ENCODE data around the gene CSNK1A1. TPM values are rescaled to one million over a fixed set of nuclear protein-coding genes. Genes with fewer than 3 reads are reported as not detected.

Gene CSNK1A1
- total and polyA plus RNA-seq, 3 experiments from 2014 or later = 118 to 187 (median 177) TPM

- H3K36me3 Mint-ChIP-seq = no peaks in the 10 kb centered on the region
- H3K9me3 Mint-ChIP-seq = no peaks in the 10 kb centered on the region
- no peak for DNase-seq
- Histone ChIP-seq H3K4me3 (ENCODE audit: low read length) (no peak overlapping the region), H3K36me3 (ENCODE audit: insufficient read depth, low read length) (no peaks in the 10 kb centered on the region), H3K4me1 (ENCODE audit: insufficient read depth, low read length) (no peaks in the 10 kb centered on the region), H3K27ac (ENCODE audit: low read depth, low read length) (no peak overlapping the region), H3K9me3 (ENCODE audit: low read length) (no peaks in the 10 kb centered on the region), H3K27me3 (ENCODE audit: insufficient read depth, low read length, poor library complexity, severe bottlenecking) (no peaks in the 10 kb centered on the region)
- H3K27ac Mint-ChIP-seq = no peak overlapping the region
- H3K4me3 Mint-ChIP-seq = no peak overlapping the region
- POLR2A ChIA-PET = no interaction called here
- CTCF ChIA-PET = interaction anchor here (0.7 to 1.9 kb wide), 4 partner anchors 20 to 111 kb away, joined by 3 to 5 read pairs (median 4); no protein-coding TSS in a partner anchor
- H3K27me3 Mint-ChIP-seq = peaks cover 0 to 7% of the 10 kb centered on the region in 2 donors
- H3K4me1 Mint-ChIP-seq = no peaks in the 10 kb centered on the region
Observed at GRCh38 chr5:149453618-149454415, 97.4 kb downstream of the CSNK1A1 start.

DNA sequence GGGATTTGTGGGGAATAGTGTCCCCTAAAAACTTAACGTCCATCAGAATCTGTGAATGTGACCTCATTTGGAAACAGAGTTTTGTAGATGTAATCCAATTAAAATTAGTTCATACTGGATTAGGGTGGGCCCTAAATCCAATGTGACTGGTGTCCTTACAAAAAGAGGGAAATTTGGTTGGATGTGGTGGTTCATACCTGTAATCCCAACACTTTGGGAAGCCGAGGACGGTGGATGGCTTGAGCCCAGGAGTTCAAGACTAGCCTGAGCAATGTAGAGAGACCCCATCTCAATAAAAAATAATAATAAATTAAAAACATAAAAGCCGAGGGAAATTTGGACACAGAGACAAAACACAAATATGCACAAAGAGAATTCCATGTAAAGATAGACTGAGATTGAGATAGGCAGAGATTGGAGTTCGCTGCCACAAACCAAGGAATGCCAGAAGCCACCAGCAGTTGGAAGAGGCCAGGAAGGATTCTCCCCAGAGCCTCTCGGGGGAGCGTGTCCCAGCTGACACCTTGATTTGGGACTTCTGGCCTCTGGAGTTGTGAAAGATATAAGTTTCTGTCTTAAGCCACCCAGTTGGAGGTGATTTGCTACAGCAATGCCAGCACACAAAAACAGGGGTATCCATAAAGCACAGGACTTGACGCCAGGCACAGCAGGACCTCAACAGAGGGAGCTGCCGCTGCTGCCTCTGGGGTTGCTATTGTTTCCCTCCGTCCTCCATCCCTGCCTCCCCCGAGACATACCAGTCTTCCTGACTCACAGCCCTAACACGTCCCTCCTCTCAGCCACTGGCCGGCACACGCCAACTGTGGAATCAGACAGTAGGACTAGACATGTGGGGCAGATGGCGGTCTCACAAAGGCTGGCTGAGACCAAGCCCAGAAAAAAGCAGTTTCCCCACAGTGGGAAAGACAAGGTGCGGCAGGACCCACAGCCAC is 98.3 kb downstream of the CSNK1A1 start:
- no peaks in the 10 kb centered on the region for H3K9me3 ChIP-seq (ENCODE audit: low read length)
- no peaks in the 10 kb centered on the region for H3K4me1 Mint-ChIP-seq
- CTCF ChIA-PET = interaction anchor here (1.5 to 1.9 kb wide), 4 partner anchors 10 to 112 kb away, joined by 3 to 8 read pairs (median 5); no protein-coding TSS in a partner anchor
- no peaks in the 10 kb centered on the region for H3K36me3 Mint-ChIP-seq
- DNase-seq = no peak
- POLR2A ChIA-PET = no interaction called here
- peaks cover under 1 to 7% of the 10 kb centered on the region in 2 donors for H3K27me3 Mint-ChIP-seq
- H3K4me3 Mint-ChIP-seq = no peak overlapping the region
- no peak overlapping the region for H3K27ac ChIP-seq (ENCODE audit: low read depth, low read length)
- H3K4me1 ChIP-seq (ENCODE audit: insufficient read depth, low read length) = no peaks in the 10 kb centered on the region
- H3K9me3 Mint-ChIP-seq = no peaks in the 10 kb centered on the region
- H3K27ac Mint-ChIP-seq = peak overlapping the region in 1 of 8 donors; percentile 14
- no peaks in the 10 kb centered on the region for H3K36me3 ChIP-seq (ENCODE audit: insufficient read depth, low read length)
- no peak overlapping the region for H3K4me3 ChIP-seq (ENCODE audit: low read length)
- H3K27me3 ChIP-seq (ENCODE audit: insufficient read depth, low read length, poor library complexity, severe bottlenecking) = no peaks in the 10 kb centered on the region

DNA sequence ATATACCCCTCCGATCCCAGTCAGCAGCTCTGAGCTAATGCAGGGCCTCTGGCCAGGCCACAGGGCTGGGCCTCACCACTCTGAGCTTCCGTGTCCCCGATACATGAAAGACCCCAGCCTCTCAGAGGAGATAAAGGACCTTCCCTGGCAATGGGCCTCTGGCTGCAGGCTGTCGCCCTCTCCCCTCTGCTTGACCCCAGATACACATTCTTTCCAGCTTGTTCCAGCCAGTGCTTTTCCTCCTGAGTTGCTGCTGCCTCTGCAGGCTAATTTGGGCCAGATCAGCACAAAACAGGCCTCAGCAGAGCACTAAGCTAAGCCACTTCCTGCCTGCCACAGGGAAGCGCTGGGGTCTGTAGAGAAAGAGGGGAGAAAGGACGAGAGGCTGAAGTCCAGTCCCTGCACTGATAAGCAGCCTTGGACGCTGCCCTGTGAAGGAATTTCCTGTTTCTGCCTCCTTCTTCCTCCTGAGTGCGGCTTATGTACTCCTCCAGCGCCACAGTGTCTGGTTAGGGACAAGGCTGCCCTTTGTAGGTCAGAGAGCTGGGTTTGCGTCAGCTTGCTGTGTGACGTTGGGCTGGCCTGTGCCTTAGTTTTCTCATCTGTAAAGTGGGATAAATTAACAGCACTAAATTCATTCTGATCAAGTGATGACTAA is 99.1 kb downstream of the CSNK1A1 start:
- peak overlapping the region; percentile 61 for H3K27ac ChIP-seq (ENCODE audit: low read depth, low read length)
- Mint-ChIP-seq H3K4me3 (no peak overlapping the region), H3K4me1 (no peaks in the 10 kb centered on the region), H3K27ac (peak overlapping the region in 1 of 8 donors; percentile 63), H3K36me3 (no peaks in the 10 kb centered on the region), H3K27me3 (peaks cover 3 to 7% of the 10 kb centered on the region in 2 donors), H3K9me3 (no peaks in the 10 kb centered on the region)
- H3K4me1 ChIP-seq (ENCODE audit: insufficient read depth, low read length) = no peaks in the 10 kb centered on the region
- ChIA-PET POLR2A (no interaction called here), CTCF (interaction anchor here (1.0 to 1.5 kb wide), 2 partner anchors 9 to 110 kb away, joined by 3 to 8 read pairs; no protein-coding TSS in a partner anchor)
- no peaks in the 10 kb centered on the region for H3K27me3 ChIP-seq (ENCODE audit: insufficient read depth, low read length, poor library complexity, severe bottlenecking)
- no peaks in the 10 kb centered on the region for H3K36me3 ChIP-seq (ENCODE audit: insufficient read depth, low read length)
- no peak overlapping the region for H3K4me3 ChIP-seq (ENCODE audit: low read length)
- no peaks in the 10 kb centered on the region for H3K9me3 ChIP-seq (ENCODE audit: low read length)
- no peak for DNase-seq

GRCh38 chr5:149450199-149450598 is 101.0 kb downstream of the CSNK1A1 start:
- Histone ChIP-seq H3K4me3 (ENCODE audit: low read length) (no peak overlapping the region), H3K4me1 (ENCODE audit: insufficient read depth, low read length) (no peaks in the 10 kb centered on the region), H3K9me3 (ENCODE audit: low read length) (no peaks in the 10 kb centered on the region), H3K27me3 (ENCODE audit: insufficient read depth, low read length, poor library complexity, severe bottlenecking) (no peaks in the 10 kb centered on the region), H3K36me3 (ENCODE audit: insufficient read depth, low read length) (no peaks in the 10 kb centered on the region), H3K27ac (ENCODE audit: low read depth, low read length) (no peak overlapping the region)
- no peaks in the 10 kb centered on the region for H3K4me1 Mint-ChIP-seq
- DNase-seq = no peak
- peaks cover 0 to 1% (median 0%) of the 10 kb centered on the region in 5 donors for H3K9me3 Mint-ChIP-seq
- H3K27ac Mint-ChIP-seq = no peak overlapping the region
- no peaks in the 10 kb centered on the region for H3K36me3 Mint-ChIP-seq
- ChIA-PET POLR2A (no interaction called here), CTCF (no interaction called here)
- H3K27me3 Mint-ChIP-seq = peaks cover 6 to 7% of the 10 kb centered on the region in 2 donors
- no peak overlapping the region for H3K4me3 Mint-ChIP-seq

GRCh38 chr5:149448831-149449714 is 102.2 kb downstream of the CSNK1A1 start:
- Histone ChIP-seq H3K36me3 (ENCODE audit: insufficient read depth, low read length) (no peaks in the 10 kb centered on the region), H3K27ac (ENCODE audit: low read depth, low read length) (no peak overlapping the region), H3K27me3 (ENCODE audit: insufficient read depth, low read length, poor library complexity, severe bottlenecking) (no peaks in the 10 kb centered on the region), H3K4me1 (ENCODE audit: insufficient read depth, low read length) (no peaks in the 10 kb centered on the region), H3K9me3 (ENCODE audit: low read length) (no peaks in the 10 kb centered on the region), H3K4me3 (ENCODE audit: low read length) (no peak overlapping the region)
- POLR2A ChIA-PET = no interaction called here
- no peak overlapping the region for H3K4me3 Mint-ChIP-seq
- CTCF ChIA-PET = interaction anchor here (0.7 to 4.7 kb wide), 3 partner anchors 9 to 116 kb away, joined by 3 to 17 read pairs (median 4); no protein-coding TSS in a partner anchor
- H3K36me3 Mint-ChIP-seq = no peaks in the 10 kb centered on the region
- peaks cover 0 to 1% (median 0%) of the 10 kb centered on the region in 5 donors for H3K9me3 Mint-ChIP-seq
- no peak for DNase-seq
- peaks cover 6 to 7% of the 10 kb centered on the region in 2 donors for H3K27me3 Mint-ChIP-seq
- no peaks in the 10 kb centered on the region for H3K4me1 Mint-ChIP-seq
- H3K27ac Mint-ChIP-seq = peak overlapping the region in 1 of 8 donors; percentile 5

- no peaks in the 10 kb centered on the region for H3K36me3 Mint-ChIP-seq
- no peaks in the 10 kb centered on the region for H3K36me3 ChIP-seq (ENCODE audit: insufficient read depth, low read length)
- no peak overlapping the region for H3K27ac ChIP-seq (ENCODE audit: low read depth, low read length)
- H3K27me3 Mint-ChIP-seq = peaks cover 6 to 7% of the 10 kb centered on the region in 2 donors
- no peaks in the 10 kb centered on the region for H3K4me1 Mint-ChIP-seq
- DNase-seq = no peak
- CTCF ChIA-PET = interaction anchor here (1.4 to 4.7 kb wide), 3 partner anchors 9 to 116 kb away, joined by 4 to 17 read pairs (median 7); no protein-coding TSS in a partner anchor
- no peaks in the 10 kb centered on the region for H3K9me3 ChIP-seq (ENCODE audit: low read length)
- POLR2A ChIA-PET = no interaction called here
- no peak overlapping the region for H3K4me3 Mint-ChIP-seq
- no peaks in the 10 kb centered on the region for H3K4me1 ChIP-seq (ENCODE audit: insufficient read depth, low read length)
- H3K27me3 ChIP-seq (ENCODE audit: insufficient read depth, low read length, poor library complexity, severe bottlenecking) = no peaks in the 10 kb centered on the region
- no peak overlapping the region for H3K4me3 ChIP-seq (ENCODE audit: low read length)
- H3K9me3 Mint-ChIP-seq = peaks cover 0 to 1% (median 0%) of the 10 kb centered on the region in 5 donors
- peak overlapping the region in 1 of 8 donors; percentile 5 for H3K27ac Mint-ChIP-seq
Observed at GRCh38 chr5:149448431-149448830, 102.8 kb downstream of the CSNK1A1 start.

Measured in CD8-positive, alpha-beta memory T cell (primary cell).